Panc1 (cell line): ENCODE data around the gene YY1. TPM values are rescaled to one million over a fixed set of nuclear protein-coding genes. Genes with fewer than 3 reads are reported as not detected.

Experiments used
- ATAC-seq: fragments of 200-7000 bp; cut with Tn5 transposase; 2 replicates; pipeline ENCODE4 v1.9.1; 2020; ENCODE audit warnings: mild to moderate bottlenecking, moderate library complexity
- BruUV-seq: library from RNA; stranded (reverse); fragments of 400-500 nt; replicated peaks from 2 replicates; lab custom pipeline; 2021; lab: Mats Ljungman, UMichigan
- CTCF ChIA-PET: fragments of 300-600 bp; sonication (Branson Sonifier 250); formaldehyde crosslinking; loops from one replicate; lab custom pipeline; 2022; ENCODE audit warnings: antibody characterized with exemption; lab: Charles Lee
- POLR2A ChIA-PET: fragments of 300-600 bp; sonication (Branson Sonifier 250); formaldehyde crosslinking; loops from one replicate; lab custom pipeline; 2022; ENCODE audit warnings: antibody characterized with exemption; lab: Charles Lee
- DNase-seq: peaks from one replicate; pipeline ENCODE4 v3.0.0-alpha.2; 2010; ENCODE audit warnings: low read depth, low spot score
- H3K27ac ChIP-seq: 2 replicates; pipeline ENCODE4 v1.5.1; 2011; ENCODE audit warnings: mild to moderate bottlenecking, low read length, inconsistent platforms
- H3K27me3 ChIP-seq: fragments of 200-500 bp; sonication (Bioruptor generic); 2 replicates; pipeline ENCODE4 v1.6.0; 2014; ENCODE audit warnings: low read length, inconsistent platforms; ENCODE audit not compliant: control insufficient read depth, insufficient read depth
- H3K36me3 ChIP-seq: fragments of 200-500 bp; sonication (Bioruptor generic); 2 replicates; pipeline ENCODE4 v1.5.1; 2014; ENCODE audit warnings: inconsistent platforms, mild to moderate bottlenecking, low read length, moderate library complexity; ENCODE audit not compliant: control insufficient read depth, insufficient read depth
- H3K4me1 ChIP-seq: 2 replicates; pipeline ENCODE4 v1.5.1; 2011; ENCODE audit warnings: inconsistent platforms, mild to moderate bottlenecking, low read length, moderate library complexity; ENCODE audit not compliant: control insufficient read depth, insufficient read depth
- H3K4me3 ChIP-seq, 2 experiments: 2 replicates each; pipeline ENCODE4 v1.5.1; 2011 to 2012; ENCODE audit warnings: low read depth in 2 of 2, low read length in 2 of 2, mild to moderate bottlenecking in 2 of 2, inconsistent platforms in 1 of 2, moderate library complexity in 1 of 2
- H3K9me3 ChIP-seq: fragments of 200-500 bp; sonication (Bioruptor generic); 2 replicates; pipeline ENCODE4 v1.5.1; 2014; ENCODE audit warnings: low read depth, mild to moderate bottlenecking, inconsistent platforms, low read length, moderate library complexity; ENCODE audit not compliant: control insufficient read depth, insufficient read depth
- POLR2AphosphoS5 ChIP-seq: IDR thresholded peaks from 2 replicates; pipeline ENCODE4 v1.6.1; 2012; ENCODE audit warnings: mild to moderate bottlenecking, low read depth, low read length, moderate library complexity
- SIN3A ChIP-seq: IDR thresholded peaks from 2 replicates; pipeline ENCODE4 v1.6.1; 2012; ENCODE audit warnings: low read depth, mild to moderate bottlenecking, low read length, moderate library complexity, borderline replicate concordance; ENCODE audit not compliant: insufficient read depth
- TCF7L2 ChIP-seq: IDR thresholded peaks from 2 replicates; pipeline ENCODE4 v1.6.1; 2011; ENCODE audit warnings: mild to moderate bottlenecking, low read depth, low read length, inconsistent platforms
- in situ Hi-C: cut with HindIII; loops from 2 replicates; pipeline ENCODE4 v1.10.0; 2016; ENCODE audit warnings: low sequenced_read_pairs, low pct_unique_long_range_greater_than_20kb
- intact Hi-C: fragments of 100-400 bp; cut with micrococcal nuclease; formaldehyde crosslinking; loops from one replicate; pipeline ENCODE4 v1.10.0; 2022; ENCODE audit not compliant: unreplicated experiment
- total RNA-seq: library from RNA; stranded (reverse); gene quantifications from one replicate; pipeline ENCODE4 v1.2.1, GENCODE V29; 2021; ENCODE audit not compliant: unreplicated experiment
- TF ChIP-seq, protein P1 (sequence below): fragments of 450-650 bp; IDR thresholded peaks from 2 replicates; pipeline ENCODE4 v1.5.1; 2017; ENCODE audit warnings: mild to moderate bottlenecking
- TF ChIP-seq, protein P2 (sequence below), 2 experiments: IDR thresholded peaks; 2 replicates each; pipeline ENCODE4 v1.6.1; 2011 to 2012; ENCODE audit warnings: low read depth in 2 of 2, control low read depth in 1 of 2, low read length in 1 of 2, mild to moderate bottlenecking in 1 of 2, moderate library complexity in 1 of 2; ENCODE audit not compliant: insufficient read depth in 1 of 2

The YY1 gene
- total RNA-seq, 1 experiment from 2014 or later = 71.3 TPM

- H3K4me1 ChIP-seq = peaks cover 22% of the 10 kb centered on the region
- DNase-seq (no peak), ATAC-seq (no peak)
- H3K27ac ChIP-seq = peak overlapping the region; percentile 84
- ChIA-PET CTCF (no interaction called here), POLR2A (no interaction called here)
- H3K4me3 ChIP-seq = no peak overlapping the region
- no peaks in the 10 kb centered on the region for H3K27me3 ChIP-seq
- in situ Hi-C loops (no loop called here), intact Hi-C loops (no loop called here)
- no peaks in the 10 kb centered on the region for H3K36me3 ChIP-seq
- BruUV-seq = no TSS peak
- H3K9me3 ChIP-seq = no peaks in the 10 kb centered on the region
- no peak for TF ChIP-seq TCF7L2
These were observed 23.5 kb upstream of the YY1 start for GRCh38 chr14:100215330-100215885.

GRCh38 chr14:100219126-100219785 lies 19.7 kb upstream of the YY1 start:
- DNase-seq (no peak), ATAC-seq (no peak)
- Histone ChIP-seq H3K4me1 (peaks cover 44% of the 10 kb centered on the region), H3K36me3 (no peaks in the 10 kb centered on the region), H3K4me3 (no peak overlapping the region), H3K27me3 (no peaks in the 10 kb centered on the region), H3K9me3 (no peaks in the 10 kb centered on the region), H3K27ac (no peak overlapping the region)
- ChIA-PET POLR2A (no interaction called here), CTCF (interaction anchor here (1.2 kb wide), 1 partner anchor 27 kb away, joined by 3 read pairs; no protein-coding TSS in a partner anchor)
- no TSS peak for BruUV-seq
- in situ Hi-C loops = no loop called here
- intact Hi-C loops = no loop called here
- TF ChIP-seq, protein P1, sequence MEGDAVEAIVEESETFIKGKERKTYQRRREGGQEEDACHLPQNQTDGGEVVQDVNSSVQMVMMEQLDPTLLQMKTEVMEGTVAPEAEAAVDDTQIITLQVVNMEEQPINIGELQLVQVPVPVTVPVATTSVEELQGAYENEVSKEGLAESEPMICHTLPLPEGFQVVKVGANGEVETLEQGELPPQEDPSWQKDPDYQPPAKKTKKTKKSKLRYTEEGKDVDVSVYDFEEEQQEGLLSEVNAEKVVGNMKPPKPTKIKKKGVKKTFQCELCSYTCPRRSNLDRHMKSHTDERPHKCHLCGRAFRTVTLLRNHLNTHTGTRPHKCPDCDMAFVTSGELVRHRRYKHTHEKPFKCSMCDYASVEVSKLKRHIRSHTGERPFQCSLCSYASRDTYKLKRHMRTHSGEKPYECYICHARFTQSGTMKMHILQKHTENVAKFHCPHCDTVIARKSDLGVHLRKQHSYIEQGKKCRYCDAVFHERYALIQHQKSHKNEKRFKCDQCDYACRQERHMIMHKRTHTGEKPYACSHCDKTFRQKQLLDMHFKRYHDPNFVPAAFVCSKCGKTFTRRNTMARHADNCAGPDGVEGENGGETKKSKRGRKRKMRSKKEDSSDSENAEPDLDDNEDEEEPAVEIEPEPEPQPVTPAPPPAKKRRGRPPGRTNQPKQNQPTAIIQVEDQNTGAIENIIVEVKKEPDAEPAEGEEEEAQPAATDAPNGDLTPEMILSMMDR = no peak
- no peak for TF ChIP-seq SIN3A
- TF ChIP-seq TCF7L2 = no peak
- TF ChIP-seq, protein P2, sequence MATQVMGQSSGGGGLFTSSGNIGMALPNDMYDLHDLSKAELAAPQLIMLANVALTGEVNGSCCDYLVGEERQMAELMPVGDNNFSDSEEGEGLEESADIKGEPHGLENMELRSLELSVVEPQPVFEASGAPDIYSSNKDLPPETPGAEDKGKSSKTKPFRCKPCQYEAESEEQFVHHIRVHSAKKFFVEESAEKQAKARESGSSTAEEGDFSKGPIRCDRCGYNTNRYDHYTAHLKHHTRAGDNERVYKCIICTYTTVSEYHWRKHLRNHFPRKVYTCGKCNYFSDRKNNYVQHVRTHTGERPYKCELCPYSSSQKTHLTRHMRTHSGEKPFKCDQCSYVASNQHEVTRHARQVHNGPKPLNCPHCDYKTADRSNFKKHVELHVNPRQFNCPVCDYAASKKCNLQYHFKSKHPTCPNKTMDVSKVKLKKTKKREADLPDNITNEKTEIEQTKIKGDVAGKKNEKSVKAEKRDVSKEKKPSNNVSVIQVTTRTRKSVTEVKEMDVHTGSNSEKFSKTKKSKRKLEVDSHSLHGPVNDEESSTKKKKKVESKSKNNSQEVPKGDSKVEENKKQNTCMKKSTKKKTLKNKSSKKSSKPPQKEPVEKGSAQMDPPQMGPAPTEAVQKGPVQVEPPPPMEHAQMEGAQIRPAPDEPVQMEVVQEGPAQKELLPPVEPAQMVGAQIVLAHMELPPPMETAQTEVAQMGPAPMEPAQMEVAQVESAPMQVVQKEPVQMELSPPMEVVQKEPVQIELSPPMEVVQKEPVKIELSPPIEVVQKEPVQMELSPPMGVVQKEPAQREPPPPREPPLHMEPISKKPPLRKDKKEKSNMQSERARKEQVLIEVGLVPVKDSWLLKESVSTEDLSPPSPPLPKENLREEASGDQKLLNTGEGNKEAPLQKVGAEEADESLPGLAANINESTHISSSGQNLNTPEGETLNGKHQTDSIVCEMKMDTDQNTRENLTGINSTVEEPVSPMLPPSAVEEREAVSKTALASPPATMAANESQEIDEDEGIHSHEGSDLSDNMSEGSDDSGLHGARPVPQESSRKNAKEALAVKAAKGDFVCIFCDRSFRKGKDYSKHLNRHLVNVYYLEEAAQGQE (IDR thresholded peaks at IDR 0.05; ENCODE audit: insufficient read depth in 1 of 2, low read depth in 2 of 2, low read length in 1 of 2) = no peak
- TF ChIP-seq POLR2AphosphoS5 = no peak
